ENCODE measurements around the gene FIG4. TPM values are rescaled to one million over a fixed set of nuclear protein-coding genes. Genes with fewer than 3 reads are reported as not detected.

Gene FIG4
- total RNA-seq, 4 donors from 2014 or later = 13.5 to 45.6 (median 19.6) TPM

DNA sequence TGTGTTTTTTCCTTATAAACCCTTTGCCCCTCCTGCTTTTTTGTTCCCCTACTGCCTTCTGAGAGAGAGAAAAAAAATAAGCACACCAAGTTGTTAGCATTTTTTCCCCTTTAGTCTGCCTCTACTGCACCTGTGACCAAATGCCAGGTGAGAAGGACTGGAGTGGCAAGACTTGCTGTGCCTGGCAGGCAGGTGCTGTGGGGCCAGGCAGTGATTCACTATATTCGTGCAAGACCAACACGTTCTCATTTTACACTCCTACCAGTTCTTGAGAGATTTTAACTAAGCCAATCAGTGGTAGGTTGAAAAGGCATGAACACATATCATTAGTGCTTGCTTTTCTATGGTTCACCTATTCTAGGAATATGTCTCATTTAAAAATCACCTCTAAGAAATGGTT lies 109.7 kb downstream of the FIG4 start:
- TF ChIP-seq CTCF (IDR thresholded peaks at IDR 0.05; ENCODE audit: low read depth) = no peak

DNA sequence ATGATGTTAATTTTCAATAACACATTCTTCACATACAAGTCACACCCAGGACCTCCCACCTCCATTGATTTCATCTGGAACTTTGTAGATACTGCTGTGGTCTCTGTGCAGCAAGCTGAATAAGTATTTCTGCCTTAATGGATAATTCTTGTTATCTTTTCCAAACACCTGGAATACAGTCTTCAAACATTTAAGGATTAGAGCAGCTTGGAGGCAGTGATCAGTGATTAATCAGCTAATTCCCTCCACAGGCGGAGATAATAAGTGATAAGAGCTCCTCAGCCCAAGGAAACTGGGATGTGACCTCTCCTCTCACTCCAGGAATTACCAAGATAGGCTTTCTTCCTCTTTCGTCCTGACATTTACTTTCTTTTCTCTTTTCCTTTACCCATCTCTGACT lies 110.7 kb downstream of the FIG4 start:
- TF ChIP-seq CTCF (IDR thresholded peaks at IDR 0.05; ENCODE audit: low read depth) = no peak

DNA sequence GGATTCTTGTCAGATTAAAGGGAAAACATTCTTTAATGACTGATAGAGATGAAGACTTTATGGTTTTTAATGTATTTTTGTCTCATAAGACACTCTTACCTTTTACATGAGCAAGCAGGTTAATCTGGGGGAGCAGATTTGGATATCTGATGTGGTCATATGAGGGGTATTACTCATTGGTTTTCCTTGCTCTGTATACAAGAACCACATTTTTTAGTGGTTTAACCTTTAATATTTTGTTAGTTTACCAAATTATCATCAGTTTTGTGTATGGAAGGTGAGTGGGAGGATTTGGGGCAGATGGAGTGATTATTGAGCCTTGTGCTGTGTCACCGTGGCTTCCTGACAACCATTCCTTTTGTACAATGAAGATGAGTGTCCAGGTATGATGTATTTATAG lies 112.9 kb downstream of the FIG4 start:
- TF ChIP-seq CTCF (IDR thresholded peaks at IDR 0.05; ENCODE audit: low read depth) = no peak

DNA sequence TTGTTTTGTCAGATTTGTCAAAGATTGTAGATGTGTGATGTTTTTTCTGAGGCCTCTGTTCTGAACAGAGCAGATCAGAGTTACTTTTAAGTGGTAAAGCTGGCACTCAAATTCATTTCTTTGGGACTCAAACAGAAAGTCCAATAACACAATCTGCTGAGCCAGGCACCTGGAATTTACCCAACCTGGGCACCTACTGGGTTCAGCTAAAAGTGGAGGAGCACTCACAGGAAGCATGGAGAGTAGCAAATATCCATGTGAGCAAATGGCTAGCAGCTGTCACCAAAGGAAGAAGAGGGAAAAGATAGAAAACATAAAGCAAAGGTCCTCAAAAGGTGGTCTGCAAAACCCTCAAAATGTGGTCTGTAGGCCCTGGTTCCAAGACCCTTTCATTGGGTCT lies 116.8 kb downstream of the FIG4 start:
- TF ChIP-seq CTCF (IDR thresholded peaks at IDR 0.05; ENCODE audit: low read depth) = no peak

DNA sequence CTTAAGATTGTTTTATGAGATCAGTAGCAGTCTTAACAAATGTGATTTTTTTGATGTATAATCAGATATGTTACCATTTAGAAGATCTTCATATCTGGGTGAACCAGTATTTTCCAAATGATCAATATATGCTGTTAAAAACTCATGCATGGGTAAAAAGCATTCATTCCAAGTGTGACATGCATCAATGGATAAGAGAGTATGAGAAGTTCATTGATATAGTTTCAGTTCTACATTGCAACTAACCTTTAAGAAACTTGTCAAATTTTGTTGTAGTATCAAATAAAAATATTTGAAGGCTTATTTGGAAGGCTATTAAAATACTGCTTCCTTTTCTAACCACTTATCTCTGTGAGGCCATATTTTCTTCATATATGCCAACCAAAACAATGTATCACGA lies 117.7 kb downstream of the FIG4 start:
- no peak for TF ChIP-seq CTCF (IDR thresholded peaks at IDR 0.05; ENCODE audit: low read depth)

DNA sequence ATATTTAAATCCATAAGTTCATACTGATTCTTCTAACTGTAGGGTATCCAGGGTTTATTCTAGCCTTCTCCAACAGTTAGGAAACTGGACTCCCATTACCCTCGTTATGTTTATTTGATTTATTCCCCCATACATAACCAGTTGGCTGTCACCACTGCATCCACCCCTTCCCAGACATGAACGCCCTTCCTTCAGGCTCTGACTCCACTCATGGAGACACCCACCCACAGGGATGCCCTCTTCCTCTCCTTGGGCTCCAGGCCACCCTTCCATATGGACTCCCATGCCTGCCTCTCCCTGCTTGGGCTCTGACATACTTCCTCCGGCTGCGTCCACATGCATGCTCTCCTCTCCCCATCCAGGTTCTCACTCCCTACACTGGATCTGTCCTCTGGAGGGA lies 124.0 kb downstream of the FIG4 start:
- no peak for TF ChIP-seq CTCF (IDR thresholded peaks at IDR 0.05; ENCODE audit: low read depth)

- no peak for TF ChIP-seq CTCF (IDR thresholded peaks at IDR 0.05; ENCODE audit: low read depth)
Measured at GRCh38 chr6:109816452-109817374, 125.6 kb downstream of the FIG4 start.

Data from subcutaneous adipose tissue (tissue), 4 donors.